NOMO-1 treated with DMSO at 0.1 percent for 48 hours (cell line): ENCODE data around the gene IKBKE.

Source experiments
- DNase-seq: peaks from one replicate; lab custom pipeline; 2025; ENCODE audit not compliant: unreplicated experiment; lab: John Stamatoyannopoulos, UW

Gene IKBKE

GRCh38 chr1:206469933-206470691, at the start of gene IKBKE:
Gene IKBKE, plus strand, starts transcription at chr1:206470476. Its CDS starts 2,752 bp downstream, at chr1:206473228.
- peak; percentile 92 for DNase-seq

DNA sequence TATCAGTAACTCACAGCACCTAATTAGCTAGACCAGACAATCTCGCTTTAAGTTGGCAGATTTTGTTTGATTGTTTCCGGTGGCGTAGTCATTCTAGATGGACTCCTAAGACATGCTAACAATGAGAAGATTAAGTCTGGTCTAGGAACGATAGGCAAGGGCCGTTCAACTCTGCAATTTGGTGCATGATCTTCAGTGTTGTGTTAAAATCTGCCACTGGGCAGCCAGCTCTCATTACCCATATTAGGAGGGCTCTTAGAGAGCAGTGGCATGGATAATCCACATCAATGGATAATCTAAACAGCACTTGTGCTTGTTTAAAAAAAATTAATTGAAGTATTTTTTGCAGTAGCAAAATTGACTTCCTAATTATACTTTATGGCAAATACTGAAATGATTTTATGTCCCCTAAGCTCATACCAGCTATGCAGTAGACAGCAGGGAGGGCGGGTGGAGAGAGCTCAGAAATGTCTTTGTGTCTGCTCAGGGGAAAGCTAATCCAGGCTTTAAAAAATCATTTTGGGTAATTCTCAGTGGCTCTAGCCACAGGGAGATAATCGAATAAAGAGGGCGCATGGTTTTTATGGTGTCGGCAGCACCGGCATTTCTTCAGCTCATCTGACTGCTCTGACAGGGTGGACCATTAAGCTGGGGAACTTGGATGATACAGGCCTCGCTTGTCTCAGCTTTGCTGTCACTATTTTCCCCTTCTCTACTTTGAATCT, 48.5 kb upstream of the IKBKE start:
- DNase-seq, result no peak

DNA sequence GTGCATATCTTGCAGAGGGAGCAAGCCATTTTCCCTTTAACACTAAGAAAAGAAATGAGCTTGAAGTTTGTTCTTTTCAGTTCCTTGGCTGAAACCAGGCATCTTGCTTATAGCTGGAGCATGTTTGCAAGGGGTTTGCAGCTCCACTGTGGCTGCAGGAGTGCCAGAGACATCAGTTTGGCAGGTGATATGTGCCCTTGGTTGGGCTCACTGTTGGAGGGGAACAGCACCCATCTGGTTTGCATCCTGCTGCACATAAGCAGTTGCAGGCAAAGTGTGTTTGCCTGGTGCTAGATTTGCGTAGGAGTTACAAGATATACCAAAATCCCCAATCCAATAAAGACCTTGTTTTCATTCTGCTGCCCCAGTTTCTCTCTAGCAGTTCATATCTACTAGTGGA, 47.8 kb upstream of the IKBKE start:
- no peak for DNase-seq

DNA sequence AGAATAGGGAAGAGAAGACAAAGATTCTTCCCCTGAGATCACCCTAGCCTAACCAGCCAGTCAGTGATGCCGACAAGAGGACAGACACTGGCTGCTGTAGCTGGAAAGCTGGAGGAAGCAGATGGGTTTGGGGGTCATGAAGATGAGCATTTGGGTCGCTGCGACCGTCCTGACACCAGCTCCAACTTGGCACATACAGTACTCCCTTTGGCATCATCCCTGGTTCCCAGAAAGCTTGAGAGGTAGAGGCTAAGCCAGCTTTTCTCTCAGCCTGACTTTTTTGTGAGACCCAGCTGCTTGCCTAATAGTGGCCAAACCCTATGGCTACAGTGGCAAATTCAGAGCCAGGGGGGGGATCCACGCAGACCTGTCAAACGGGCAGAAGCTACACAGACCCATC, 43.0 kb upstream of the IKBKE start:
- DNase-seq, result no peak

GRCh38 chr1:206429421-206429820, 40.9 kb upstream of the IKBKE start:
- DNase-seq, result no peak

GRCh38 chr1:206430031-206430983, 40.0 kb upstream of the IKBKE start:
- DNase-seq, result peak; percentile 4

DNA sequence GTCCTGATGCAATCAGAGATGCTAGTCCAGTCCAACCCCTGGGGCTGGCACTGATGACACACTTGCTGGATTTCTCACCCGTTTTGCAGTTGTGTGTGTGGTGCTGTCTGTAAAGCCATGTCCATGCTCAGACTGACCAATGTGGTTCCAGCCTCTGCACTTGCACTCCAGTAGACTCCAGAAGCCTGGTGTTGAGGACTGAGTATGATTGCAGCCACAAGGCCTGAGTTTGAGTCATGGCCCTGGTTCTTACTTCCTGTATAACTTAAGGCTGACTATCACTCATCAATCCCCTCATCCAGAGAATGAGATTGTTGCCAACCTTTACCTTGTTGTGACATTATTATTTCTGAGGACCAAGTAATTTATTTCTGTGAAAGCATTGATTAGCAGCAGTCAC, 34.8 kb upstream of the IKBKE start:
- DNase-seq, result no peak

- no peak for DNase-seq
Observed at GRCh38 chr1:206438554-206438953, 31.7 kb upstream of the IKBKE start.

DNA sequence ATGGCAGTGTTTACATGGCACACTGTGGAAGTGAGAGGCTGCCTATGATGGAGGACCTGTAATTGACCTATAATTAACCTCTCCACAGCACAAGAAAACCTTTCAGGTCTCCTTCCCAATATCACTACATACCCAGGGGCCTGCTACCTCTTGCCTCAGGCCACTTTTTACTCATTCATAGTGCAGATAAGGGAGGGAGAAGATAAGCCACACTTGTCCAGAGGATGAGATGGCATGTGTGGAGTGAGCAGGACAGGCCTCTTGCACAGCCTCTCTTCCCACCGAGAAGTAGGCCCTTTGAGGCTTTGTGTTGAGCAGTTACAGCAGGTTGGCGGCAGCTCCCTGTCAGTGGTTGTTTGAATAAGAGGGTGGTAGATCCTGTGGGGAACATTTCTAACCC, 31.1 kb upstream of the IKBKE start:
- DNase-seq, result no peak

- no peak for DNase-seq
Observed at GRCh38 chr1:206441336-206441967, 28.8 kb upstream of the IKBKE start.

GRCh38 chr1:206442101-206442500, 28.2 kb upstream of the IKBKE start:
- DNase-seq, result no peak

- no peak for DNase-seq
Observed at GRCh38 chr1:206445116-206445515, 25.2 kb upstream of the IKBKE start.

DNA sequence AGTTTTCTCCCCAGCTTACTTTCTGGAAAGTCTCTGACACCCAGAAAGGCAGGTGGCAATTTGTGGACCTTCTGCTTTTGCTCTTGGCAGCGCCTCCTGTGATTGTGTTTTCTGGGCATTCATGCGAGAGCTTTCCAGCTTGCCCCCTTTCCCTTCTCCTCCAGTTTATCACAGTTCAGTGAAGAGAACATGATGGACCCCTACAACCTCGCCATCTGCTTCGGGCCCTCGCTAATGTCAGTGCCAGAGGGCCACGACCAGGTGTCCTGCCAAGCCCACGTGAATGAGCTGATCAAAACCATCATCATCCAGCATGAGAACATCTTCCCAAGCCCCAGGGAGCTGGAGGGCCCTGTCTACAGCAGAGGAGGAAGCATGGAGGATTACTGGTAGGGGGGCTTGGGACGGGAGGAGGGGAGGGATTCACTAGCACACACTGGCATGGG, 24.3 kb upstream of the IKBKE start:
- DNase-seq, result no peak

DNA sequence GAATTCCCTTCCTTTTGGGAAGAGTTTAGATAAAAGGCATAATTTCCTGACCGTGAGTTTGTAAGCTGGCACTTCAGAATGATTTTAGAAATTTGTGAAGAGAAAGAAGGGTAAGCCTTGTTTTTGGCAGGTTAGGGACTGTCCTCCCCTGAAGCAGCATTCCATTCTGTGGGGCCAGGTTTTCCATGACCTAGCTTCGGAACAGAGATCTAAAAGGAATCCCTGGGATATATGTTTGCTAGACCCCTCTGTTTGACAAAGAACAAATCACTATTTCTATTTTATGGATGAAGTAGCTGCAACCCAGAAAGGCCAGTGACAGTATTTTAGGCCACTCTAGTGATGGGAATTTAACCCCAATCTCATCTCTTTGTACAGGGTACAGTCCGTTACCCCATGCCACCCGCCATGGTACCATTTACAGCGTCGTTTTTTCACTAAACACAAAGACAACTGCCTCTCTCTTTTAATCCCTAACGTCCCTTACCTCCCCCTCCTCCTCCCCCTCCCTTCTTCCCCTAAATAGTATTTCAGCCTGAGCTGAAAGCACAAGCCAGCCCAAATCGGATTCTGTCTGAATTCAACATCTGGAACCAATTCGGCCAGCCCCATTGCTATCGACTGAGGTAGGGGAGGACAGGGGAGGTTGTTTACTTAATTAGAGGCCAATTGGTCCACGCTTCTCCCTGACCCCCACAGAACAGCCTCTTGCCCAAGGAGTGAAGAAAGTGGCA, 23.4 kb upstream of the IKBKE start:
- DNase-seq, result no peak

GRCh38 chr1:206447422-206447765, 22.9 kb upstream of the IKBKE start:
- no peak for DNase-seq

DNA sequence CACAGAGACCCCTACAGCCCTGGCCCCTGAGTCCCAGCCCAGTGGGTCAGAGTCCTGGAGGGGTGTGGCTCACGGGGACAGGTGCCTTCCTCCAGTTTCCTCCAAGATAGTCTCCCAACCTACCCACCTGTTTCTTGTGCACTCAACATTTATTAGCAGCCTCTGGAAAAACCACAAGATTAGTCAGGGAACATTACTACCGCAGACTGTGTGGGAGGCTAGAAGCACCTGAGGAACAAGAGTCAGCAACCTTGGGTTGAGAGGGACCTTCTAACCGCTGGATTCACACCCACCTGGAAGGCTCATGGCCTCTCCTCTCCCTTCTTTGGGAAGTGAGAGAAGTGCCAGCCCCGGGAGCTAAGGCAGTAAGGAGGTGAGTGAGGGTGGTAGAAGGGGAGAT, 22.5 kb upstream of the IKBKE start:
- DNase-seq, result no peak

DNA sequence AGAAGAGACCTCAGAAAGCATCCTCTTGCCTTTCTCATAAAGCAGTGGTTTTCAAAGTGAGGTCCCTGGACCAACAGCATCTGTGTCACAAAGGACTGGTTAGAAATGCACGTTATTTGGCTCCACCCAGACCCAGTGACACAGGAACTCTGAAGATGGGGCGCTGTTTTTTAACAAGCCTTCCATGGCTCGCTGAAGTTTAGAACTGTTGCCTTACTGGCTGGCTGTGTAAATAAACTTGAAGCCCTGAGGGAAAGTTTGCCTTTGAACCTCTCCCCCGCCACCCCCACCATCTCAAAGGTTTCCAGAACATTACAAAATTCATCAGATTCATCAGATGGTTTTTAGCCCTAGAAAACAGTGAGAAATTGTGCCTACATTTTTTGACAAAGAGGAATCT, 21.8 kb upstream of the IKBKE start:
- no peak for DNase-seq

GRCh38 chr1:206449565-206449964, 20.7 kb upstream of the IKBKE start:
- DNase-seq, result no peak

- DNase-seq, result no peak
Observed at GRCh38 chr1:206450281-206450680, 20.0 kb upstream of the IKBKE start.

GRCh38 chr1:206451134-206451686, 19.1 kb upstream of the IKBKE start:
- no peak for DNase-seq
